Naive B cell (primary cell): ENCODE measurements around the gene SPINK1. TPM values are rescaled to one million over a fixed set of nuclear protein-coding genes. Genes with fewer than 3 reads are reported as not detected.

ENCODE experiments used
- ATAC-seq, 2 donors: fragments of 150-1000 bp; cut with Tn5 transposase; 2 replicates each; pipeline ENCODE4 v1.10.0; 2021; ENCODE audit warnings: low read depth in 2 of 2, mild to moderate bottlenecking in 2 of 2, moderate library complexity in 2 of 2
- DNase-seq: peaks from one replicate; pipeline ENCODE4 v3.0.0; 2022
- H3K27ac Mint-ChIP-seq, 6 donors: one replicate each; pipeline ENCODE4 v1.8.0; 2020 to 2022; ENCODE audit warnings: mild to moderate bottlenecking in 6 of 6, mixed read lengths in 6 of 6, moderate library complexity in 5 of 6, inconsistent platforms in 2 of 6
- H3K27me3 Mint-ChIP-seq, 3 donors: one replicate each; pipeline ENCODE4 v1.8.0; 2021 to 2022; ENCODE audit warnings: mixed read lengths in 3 of 3, mild to moderate bottlenecking in 1 of 3
- H3K36me3 Mint-ChIP-seq, 2 donors: one replicate each; pipeline ENCODE4 v1.8.0; 2020 to 2022; ENCODE audit warnings: mixed read lengths in 2 of 2, inconsistent platforms in 1 of 2, mild to moderate bottlenecking in 1 of 2
- H3K4me1 Mint-ChIP-seq, 3 donors: one replicate each; pipeline ENCODE4 v1.8.0; 2020 to 2022; ENCODE audit warnings: mixed read lengths in 3 of 3, inconsistent platforms in 1 of 3, mild to moderate bottlenecking in 1 of 3, moderate library complexity in 1 of 3
- H3K4me3 Mint-ChIP-seq, 8 donors: one replicate each; pipeline ENCODE4 v1.8.0; 2020 to 2022; ENCODE audit warnings: mild to moderate bottlenecking in 8 of 8, mixed read lengths in 8 of 8, moderate library complexity in 8 of 8, inconsistent platforms in 2 of 8
- H3K9me3 Mint-ChIP-seq, 7 donors: one replicate each; pipeline ENCODE4 v1.8.0; 2020 to 2022; ENCODE audit warnings: mixed read lengths in 7 of 7, mild to moderate bottlenecking in 5 of 7, inconsistent platforms in 2 of 7, moderate library complexity in 1 of 7
- polyA plus RNA-seq, 6 donors: library from polyadenylated mRNA; unstranded; fragments of 300-500 nt; fragmentation: Illumina TruSeq; gene quantifications; one replicate each; pipeline ENCODE4 v1.2.3, GENCODE V29; 2021; ENCODE audit warnings: low read depth in 6 of 6

SPINK1 gene
- polyA plus RNA-seq, 6 donors from 2014 or later, result not detected

- H3K4me1 Mint-ChIP-seq, result peaks cover 9 to 13% (median 10%) of the 10 kb centered on the region in 3 donors
- ATAC-seq, result no peak
- H3K27me3 Mint-ChIP-seq, result peaks cover 0 to 11% (median 4%) of the 10 kb centered on the region in 3 donors
- H3K9me3 Mint-ChIP-seq, result peaks cover 0 to 3% (median 0%) of the 10 kb centered on the region in 7 donors
- H3K36me3 Mint-ChIP-seq, result no peaks in the 10 kb centered on the region
- peak overlapping the region in 1 of 6 donors; percentile 47 for H3K27ac Mint-ChIP-seq
- DNase-seq, result no peak
- H3K4me3 Mint-ChIP-seq, result peak overlapping the region in 1 of 8 donors; percentile 13
Measured at GRCh38 chr5:147784146-147784987, 47.1 kb downstream of the SPINK1 start.

- Mint-ChIP-seq H3K9me3 (no peaks in the 10 kb centered on the region), H3K27me3 (peaks cover 0 to 4% (median 0%) of the 10 kb centered on the region in 3 donors), H3K36me3 (no peaks in the 10 kb centered on the region), H3K27ac (peak within 1 kb of the TSS in 5 of 6 donors; percentile 41 to 95 (median 76)), H3K4me3 (peak within 1 kb of the TSS; percentile 62 to 93 (median 84)), H3K4me1 (peaks cover 9 to 13% (median 10%) of the 10 kb centered on the region in 3 donors)
- peak; percentile 95 to 97 for ATAC-seq
- DNase-seq, result peak; percentile 58
Measured at GRCh38 chr5:147782110-147783028, 49.1 kb downstream of the SPINK1 start, which contains the start of gene JAKMIP2. Gene JAKMIP2, minus strand, starts transcription at chr5:147782728. Its CDS starts 110,922 bp downstream, at chr5:147671806.

DNA sequence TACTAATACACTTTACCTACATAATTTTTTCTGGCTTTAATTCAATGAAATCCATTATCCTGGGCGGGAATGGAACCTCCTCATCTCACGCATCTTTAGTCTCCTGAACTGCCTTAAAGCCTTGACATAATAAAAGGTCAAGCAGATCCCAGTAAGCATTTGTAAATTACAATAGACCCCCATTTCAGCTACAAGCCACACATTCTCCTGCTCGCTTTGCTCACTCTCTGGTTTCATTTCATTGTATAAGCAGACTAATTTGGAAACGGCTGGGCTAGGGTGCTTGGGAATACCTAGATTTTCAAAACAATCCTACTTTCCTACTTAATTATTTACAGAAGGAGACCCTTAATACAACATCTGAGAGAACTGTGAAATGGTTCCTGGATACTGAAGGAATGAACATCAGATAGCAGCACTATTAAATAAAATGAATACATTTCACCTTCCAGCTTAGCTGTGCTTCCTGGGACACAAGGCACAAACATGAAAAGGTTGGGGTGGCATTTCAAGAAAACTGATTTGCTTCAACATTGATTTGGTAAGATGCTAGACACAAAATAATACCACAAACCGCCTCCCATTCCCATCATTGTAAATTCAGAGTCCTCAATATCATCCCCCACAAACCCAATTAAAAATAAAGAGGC, 50.4 kb downstream of the SPINK1 start:
- H3K4me1 Mint-ChIP-seq, result peaks cover 9 to 13% (median 10%) of the 10 kb centered on the region in 3 donors
- ATAC-seq, result no peak
- peak overlapping the region in 1 of 8 donors; percentile 9 for H3K4me3 Mint-ChIP-seq
- H3K27ac Mint-ChIP-seq, result peak overlapping the region in 1 of 6 donors; percentile 86
- DNase-seq, result no peak
- peaks cover 0 to 5% (median 0%) of the 10 kb centered on the region in 7 donors for H3K9me3 Mint-ChIP-seq
- H3K27me3 Mint-ChIP-seq, result peaks cover 0 to 1% (median 0%) of the 10 kb centered on the region in 3 donors
- no peaks in the 10 kb centered on the region for H3K36me3 Mint-ChIP-seq

DNA sequence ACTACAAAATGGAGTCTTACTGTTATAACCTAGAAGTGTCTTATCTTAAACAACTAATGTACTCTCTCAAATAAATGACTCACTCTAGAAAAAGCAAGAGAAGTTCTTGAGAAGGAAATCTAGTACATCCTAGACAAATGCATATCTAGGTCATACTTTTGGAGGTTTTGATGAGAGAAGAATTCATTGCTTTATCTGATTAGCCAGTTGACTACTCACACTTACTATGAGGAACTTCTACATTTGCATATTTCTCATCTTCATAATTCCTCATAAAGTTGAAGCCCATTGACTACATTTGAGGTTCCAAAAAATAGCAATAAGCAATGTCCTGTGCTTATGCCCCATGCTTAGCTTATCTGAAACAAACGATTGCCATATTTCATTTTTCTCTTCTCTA, 51.8 kb downstream of the SPINK1 start:
- Mint-ChIP-seq H3K27me3 (no peaks in the 10 kb centered on the region), H3K27ac (no peak overlapping the region), H3K4me3 (no peak overlapping the region), H3K4me1 (peaks cover 9 to 13% (median 10%) of the 10 kb centered on the region in 3 donors), H3K9me3 (peaks cover 0 to 8% (median 0%) of the 10 kb centered on the region in 7 donors), H3K36me3 (no peaks in the 10 kb centered on the region)
- no peak for DNase-seq
- no peak for ATAC-seq

DNA sequence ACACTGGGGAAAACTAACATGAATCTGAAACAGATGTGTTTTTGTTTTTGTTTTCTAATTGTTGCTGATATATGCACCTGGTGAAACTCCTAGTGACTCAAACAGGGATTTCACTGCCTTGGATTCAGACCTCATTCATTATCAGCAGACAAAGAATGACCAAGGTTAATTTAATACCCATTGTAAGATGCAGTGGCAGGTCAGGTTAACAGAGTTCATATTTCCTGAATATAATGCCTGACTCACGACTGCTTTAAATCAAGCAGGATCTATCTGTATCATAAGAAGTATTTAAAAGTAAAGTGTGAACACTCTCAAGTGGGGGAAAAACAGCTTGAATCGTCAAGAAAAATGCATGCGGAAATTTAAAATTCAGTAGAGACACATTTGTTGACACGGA, 54.5 kb downstream of the SPINK1 start:
- no peak overlapping the region for H3K27ac Mint-ChIP-seq
- no peak for DNase-seq
- H3K27me3 Mint-ChIP-seq, result no peaks in the 10 kb centered on the region
- H3K36me3 Mint-ChIP-seq, result no peaks in the 10 kb centered on the region
- H3K4me3 Mint-ChIP-seq, result no peak overlapping the region
- H3K9me3 Mint-ChIP-seq, result peaks cover 0 to 8% (median 0%) of the 10 kb centered on the region in 7 donors
- H3K4me1 Mint-ChIP-seq, result peaks cover under 1 to 3% (median 1%) of the 10 kb centered on the region in 3 donors
- ATAC-seq, result no peak

Other genes starting within 250 kb of the SPINK1 start
- 1 to 10 TPM in 3 of 6 donors, under 1 TPM in 2, not detected in 1; 0.09 to 1.7 (median 1.1) TPM for gene JAKMIP2, start 48.9 kb downstream of the SPINK1 start, polyA plus RNA-seq
- not detected for gene SCGB3A2, start 47.0 kb upstream of the SPINK1 start, polyA plus RNA-seq
- not detected for gene C5orf46, start 74.9 kb upstream of the SPINK1 start, polyA plus RNA-seq
- not detected for gene SPINK5, start 232.3 kb upstream of the SPINK1 start, polyA plus RNA-seq